ENCODE measurements around the gene SCN8A. TPM values are rescaled to one million over a fixed set of nuclear protein-coding genes. Genes with fewer than 3 reads are reported as not detected.

The SCN8A gene
- total and polyA plus RNA-seq, 2 experiments from 2014 or later, result 1.1 to 2.6 TPM

DNA sequence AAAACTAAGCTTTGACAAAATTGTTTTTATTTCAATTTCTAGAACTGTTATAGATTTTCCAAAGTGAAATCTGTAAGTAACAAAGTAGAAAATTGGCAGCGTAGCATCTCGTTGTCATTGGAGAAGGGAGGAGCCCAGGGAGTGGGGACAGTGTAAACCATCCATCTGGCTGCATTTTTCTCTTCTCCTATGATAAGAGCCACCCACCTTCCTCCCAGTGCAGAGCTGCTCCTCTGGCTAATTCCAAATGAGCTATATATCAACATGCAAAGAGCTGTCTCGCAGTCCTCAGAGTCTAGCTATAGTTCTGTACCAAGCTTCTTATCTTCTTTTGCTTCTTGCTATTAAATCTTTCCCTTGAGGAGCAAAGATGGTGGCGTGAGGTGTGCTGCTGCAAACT, 56.6 kb downstream of the SCN8A start:
- Histone ChIP-seq H3K9me2 (replicated peaks; ENCODE audit: insufficient read depth) (no peaks in the 10 kb centered on the region), H3K27ac (no peak overlapping the region), H4K20me1 (ENCODE audit: insufficient read depth, poor library complexity, severe bottlenecking) (no peaks in the 10 kb centered on the region), H3K9me3 (ENCODE audit: low read depth) (no peaks in the 10 kb centered on the region), H3K27me3 (no peaks in the 10 kb centered on the region), H3K4me3 (no peak overlapping the region), H2AFZ (no peak overlapping the region), H3K4me1 (ENCODE audit: insufficient read depth) (no peaks in the 10 kb centered on the region), H3K79me2 (no peaks in the 10 kb centered on the region), H3K4me2 (no peak overlapping the region), H3K36me3 (replicated peaks; ENCODE audit: insufficient read depth, low read depth) (no peaks in the 10 kb centered on the region)
- 91% methylated on average over 4 of the region's 4 CpGs for WGBS (ENCODE audit: low lambda C conversion rate, missing lambda C conversion rate)
- no peak for DNase-seq (ENCODE audit: low spot score)
- no peak for TF ChIP-seq EZH2 (IDR thresholded peaks at IDR 0.05; ENCODE audit: borderline replicate concordance)
- TF ChIP-seq, protein P1, sequence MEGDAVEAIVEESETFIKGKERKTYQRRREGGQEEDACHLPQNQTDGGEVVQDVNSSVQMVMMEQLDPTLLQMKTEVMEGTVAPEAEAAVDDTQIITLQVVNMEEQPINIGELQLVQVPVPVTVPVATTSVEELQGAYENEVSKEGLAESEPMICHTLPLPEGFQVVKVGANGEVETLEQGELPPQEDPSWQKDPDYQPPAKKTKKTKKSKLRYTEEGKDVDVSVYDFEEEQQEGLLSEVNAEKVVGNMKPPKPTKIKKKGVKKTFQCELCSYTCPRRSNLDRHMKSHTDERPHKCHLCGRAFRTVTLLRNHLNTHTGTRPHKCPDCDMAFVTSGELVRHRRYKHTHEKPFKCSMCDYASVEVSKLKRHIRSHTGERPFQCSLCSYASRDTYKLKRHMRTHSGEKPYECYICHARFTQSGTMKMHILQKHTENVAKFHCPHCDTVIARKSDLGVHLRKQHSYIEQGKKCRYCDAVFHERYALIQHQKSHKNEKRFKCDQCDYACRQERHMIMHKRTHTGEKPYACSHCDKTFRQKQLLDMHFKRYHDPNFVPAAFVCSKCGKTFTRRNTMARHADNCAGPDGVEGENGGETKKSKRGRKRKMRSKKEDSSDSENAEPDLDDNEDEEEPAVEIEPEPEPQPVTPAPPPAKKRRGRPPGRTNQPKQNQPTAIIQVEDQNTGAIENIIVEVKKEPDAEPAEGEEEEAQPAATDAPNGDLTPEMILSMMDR (IDR thresholded peaks at IDR 0.05; ENCODE audit: poor library complexity), result no peak
- no peak for TF ChIP-seq EZH2phosphoT487 (IDR thresholded peaks at IDR 0.05; ENCODE audit: low read depth, severe bottlenecking, unreplicated experiment)

DNA sequence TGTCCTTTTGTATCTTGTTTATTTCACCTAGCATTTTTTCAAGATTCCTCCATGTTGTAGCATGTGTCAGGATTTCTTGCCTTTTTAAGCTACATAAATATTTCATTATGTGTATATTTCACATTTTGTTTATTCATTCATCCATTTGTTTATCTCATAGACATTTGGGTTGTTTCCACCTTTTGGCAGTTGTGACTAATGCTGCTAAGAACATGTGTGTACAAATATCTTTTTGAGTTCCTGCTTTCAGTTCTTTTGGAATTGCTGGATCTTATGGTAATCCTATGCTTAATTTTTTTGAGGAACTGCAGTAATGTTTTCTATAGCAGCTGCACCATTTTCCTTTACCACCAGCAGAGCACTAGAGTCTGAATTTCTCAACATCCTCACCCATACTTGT, 62.4 kb downstream of the SCN8A start:
- no peaks in the 10 kb centered on the region for H3K36me3 ChIP-seq (replicated peaks; ENCODE audit: insufficient read depth, low read depth)
- no peaks in the 10 kb centered on the region for H3K4me1 ChIP-seq (ENCODE audit: insufficient read depth)
- TF ChIP-seq, protein P1 (IDR thresholded peaks at IDR 0.05; ENCODE audit: poor library complexity), result no peak
- no peak for TF ChIP-seq EZH2 (IDR thresholded peaks at IDR 0.05; ENCODE audit: borderline replicate concordance)
- no peak for TF ChIP-seq EZH2phosphoT487 (IDR thresholded peaks at IDR 0.05; ENCODE audit: low read depth, severe bottlenecking, unreplicated experiment)
- no peak for DNase-seq (ENCODE audit: low spot score)
- no peak overlapping the region for H3K4me2 ChIP-seq
- no peaks in the 10 kb centered on the region for H3K9me2 ChIP-seq (replicated peaks; ENCODE audit: insufficient read depth)
- no peaks in the 10 kb centered on the region for H3K79me2 ChIP-seq
- no peaks in the 10 kb centered on the region for H3K27me3 ChIP-seq
- no peaks in the 10 kb centered on the region for H4K20me1 ChIP-seq (ENCODE audit: insufficient read depth, poor library complexity, severe bottlenecking)
- no peak overlapping the region for H2AFZ ChIP-seq
- H3K9me3 ChIP-seq (ENCODE audit: low read depth), result no peaks in the 10 kb centered on the region
- no peak overlapping the region for H3K27ac ChIP-seq
- no peak overlapping the region for H3K4me3 ChIP-seq

DNA sequence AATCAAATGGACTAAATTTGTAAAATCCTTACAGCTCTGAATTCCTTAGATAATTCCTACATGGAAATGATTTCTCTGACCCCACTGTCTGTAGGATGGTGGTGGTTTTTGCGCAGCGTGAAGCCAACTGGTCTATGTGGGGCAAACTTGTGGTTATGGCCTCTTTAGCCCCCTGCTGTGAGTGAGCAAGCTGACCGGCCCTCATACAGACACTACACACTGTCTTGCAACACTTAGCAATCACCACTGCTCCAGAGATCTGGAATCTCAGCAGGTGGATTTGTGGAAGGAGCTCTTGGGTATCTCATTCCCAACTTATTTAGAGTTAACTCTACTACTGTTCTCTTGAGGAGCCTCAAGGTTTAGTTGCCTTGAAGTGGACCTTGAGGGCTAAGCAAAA, 70.2 kb downstream of the SCN8A start:
- Histone ChIP-seq H3K36me3 (replicated peaks; ENCODE audit: insufficient read depth, low read depth) (no peaks in the 10 kb centered on the region), H2AFZ (no peak overlapping the region), H3K4me3 (no peak overlapping the region), H4K20me1 (ENCODE audit: insufficient read depth, poor library complexity, severe bottlenecking) (no peaks in the 10 kb centered on the region), H3K27me3 (no peaks in the 10 kb centered on the region), H3K9me2 (replicated peaks; ENCODE audit: insufficient read depth) (no peaks in the 10 kb centered on the region), H3K27ac (no peak overlapping the region), H3K4me2 (no peak overlapping the region), H3K4me1 (ENCODE audit: insufficient read depth) (peaks cover 1% of the 10 kb centered on the region), H3K79me2 (no peaks in the 10 kb centered on the region), H3K9me3 (ENCODE audit: low read depth) (no peaks in the 10 kb centered on the region)
- DNase-seq (ENCODE audit: low spot score), result no peak
- WGBS (ENCODE audit: low lambda C conversion rate, missing lambda C conversion rate), result 92% methylated on average over 3 of the region's 3 CpGs
- TF ChIP-seq EZH2phosphoT487 (IDR thresholded peaks at IDR 0.05; ENCODE audit: low read depth, severe bottlenecking, unreplicated experiment) (no peak), EZH2 (IDR thresholded peaks at IDR 0.05; ENCODE audit: borderline replicate concordance) (no peak)
- TF ChIP-seq, protein P1 (IDR thresholded peaks at IDR 0.05; ENCODE audit: poor library complexity), result no peak

DNA sequence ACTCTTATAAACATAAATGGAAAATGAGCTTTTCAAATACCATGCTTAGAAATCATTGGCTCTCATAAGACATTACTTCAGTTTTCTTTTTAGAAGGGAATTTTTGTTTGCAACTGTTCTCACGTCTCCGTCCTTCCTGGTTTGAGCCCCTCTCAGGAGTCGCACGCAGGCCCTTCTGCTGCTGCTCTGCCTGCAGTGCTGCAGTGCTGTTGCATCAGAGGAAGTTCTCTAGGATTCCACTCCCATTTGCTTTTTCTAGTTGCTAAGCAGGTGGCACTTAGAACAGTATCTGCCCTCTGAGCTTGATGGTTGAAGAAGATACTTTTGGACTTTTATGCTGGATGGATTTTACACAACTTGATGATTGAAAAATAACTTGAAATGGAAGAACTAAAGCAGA, 70.8 kb downstream of the SCN8A start:
- 86% methylated on average over 4 of the region's 4 CpGs for WGBS (ENCODE audit: low lambda C conversion rate, missing lambda C conversion rate)
- no peak overlapping the region for H3K4me2 ChIP-seq
- H3K4me3 ChIP-seq, result no peak overlapping the region
- no peaks in the 10 kb centered on the region for H3K27me3 ChIP-seq
- no peaks in the 10 kb centered on the region for H3K9me3 ChIP-seq (ENCODE audit: low read depth)
- no peak for DNase-seq (ENCODE audit: low spot score)
- no peaks in the 10 kb centered on the region for H3K36me3 ChIP-seq (replicated peaks; ENCODE audit: insufficient read depth, low read depth)
- H3K9me2 ChIP-seq (replicated peaks; ENCODE audit: insufficient read depth), result no peaks in the 10 kb centered on the region
- H3K4me1 ChIP-seq (ENCODE audit: insufficient read depth), result peaks cover 5% of the 10 kb centered on the region
- no peaks in the 10 kb centered on the region for H4K20me1 ChIP-seq (ENCODE audit: insufficient read depth, poor library complexity, severe bottlenecking)
- no peaks in the 10 kb centered on the region for H3K79me2 ChIP-seq
- no peak overlapping the region for H3K27ac ChIP-seq
- H2AFZ ChIP-seq, result no peak overlapping the region
- TF ChIP-seq, protein P1 (IDR thresholded peaks at IDR 0.05; ENCODE audit: poor library complexity), result no peak
- TF ChIP-seq EZH2 (IDR thresholded peaks at IDR 0.05; ENCODE audit: borderline replicate concordance) (no peak), EZH2phosphoT487 (IDR thresholded peaks at IDR 0.05; ENCODE audit: low read depth, severe bottlenecking, unreplicated experiment) (no peak)
